Activated T-cell treated with anti-CD3 and anti-CD28 coated beads, Interleukin-2, amount 50 U/mL, for 48 hours (primary cell): ENCODE results near the gene AGBL3.
"Not testable (repeated sequence)": the region's sequence is repeated elsewhere in the genome, so short reads cannot be mapped to it uniquely, and the experiment has no call there.

Experiments
- DNase-seq, 2 experiments: peaks; one replicate each; pipeline ENCODE4 v3.0.0-alpha.2; 2020

The AGBL3 gene

DNA sequence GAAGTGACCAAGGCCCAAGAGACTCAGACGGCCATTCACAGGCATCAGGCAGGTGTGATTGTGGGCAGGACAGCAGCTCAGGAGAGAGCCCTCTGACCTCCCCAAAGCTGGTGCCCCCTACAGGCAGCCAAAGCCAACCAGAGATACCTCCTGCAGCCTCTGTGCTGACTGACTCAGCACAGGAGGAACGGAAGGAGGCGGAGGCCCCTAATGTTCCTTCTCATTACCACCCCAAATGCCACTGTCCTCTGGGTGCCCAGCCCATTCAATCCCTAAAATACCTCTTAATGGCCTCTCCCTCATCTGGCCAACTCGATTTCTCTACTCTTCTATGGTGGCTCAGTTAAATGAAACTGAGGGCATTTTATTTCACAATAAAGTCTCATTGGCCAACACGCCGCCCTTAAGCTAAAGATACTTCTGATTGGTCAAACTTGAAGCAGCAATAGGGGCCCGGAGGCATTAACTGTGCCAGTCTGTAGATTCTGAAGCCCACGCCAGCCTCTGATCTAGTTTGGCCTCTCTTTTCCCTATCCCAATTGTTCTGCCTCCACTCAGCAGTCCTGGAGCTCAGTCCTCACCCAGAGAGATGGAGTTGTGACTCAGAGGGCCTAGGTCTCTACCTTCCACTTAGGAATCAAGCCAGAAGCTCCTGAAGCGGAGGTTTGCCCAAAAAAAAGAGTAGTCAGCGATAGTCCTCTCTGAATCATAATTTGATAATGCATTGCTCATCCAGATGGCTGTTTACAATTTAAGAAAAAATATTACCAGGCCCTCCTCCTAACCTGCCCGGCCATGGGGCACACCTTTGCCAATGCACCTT is 183.0 kb downstream of the AGBL3 start:
- DNase-seq: peak; percentile 69 to 79

DNA sequence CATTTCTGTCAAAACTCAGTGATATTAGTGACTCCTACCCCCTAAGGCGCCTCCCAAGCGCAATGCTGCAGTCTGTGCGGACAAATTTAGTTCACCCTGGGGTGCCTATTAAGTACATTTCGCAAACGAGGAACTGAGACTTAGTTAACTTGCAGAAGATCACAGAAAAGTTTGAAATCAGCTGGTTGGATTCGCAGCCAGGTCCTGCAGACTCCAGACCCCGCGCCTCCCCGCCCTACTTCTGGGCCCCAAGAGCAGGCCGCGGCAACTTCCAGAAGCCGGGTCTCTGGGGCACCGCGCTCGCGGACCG is 183.6 kb downstream of the AGBL3 start:
- DNase-seq: no peak

- DNase-seq: peak; percentile 94 to 95
These were observed 184.1 kb downstream of the AGBL3 start, which contains the start of gene CYREN for GRCh38 chr7:135170274-135170997. TSS of gene CYREN (minus strand) at chr7:135170707. CDS start at chr7:135168922, 1,785 bp downstream.

- DNase-seq: not testable (repeated sequence)
These were observed 184.7 kb downstream of the AGBL3 start for GRCh38 chr7:135170998-135171481.

- DNase-seq: peak; percentile 46 to 54
These were observed 185.4 kb downstream of the AGBL3 start for GRCh38 chr7:135171581-135172291.

- peak in 1 of 2 experiments; percentile 9 for DNase-seq
These were observed 187.6 kb downstream of the AGBL3 start for GRCh38 chr7:135173916-135174315.

GRCh38 chr7:135174941-135175340 is 188.6 kb downstream of the AGBL3 start:
- peak; percentile 7 to 15 for DNase-seq

GRCh38 chr7:135175931-135176330 is 189.6 kb downstream of the AGBL3 start:
- DNase-seq: peak in 1 of 2 experiments; percentile 6

- peak in 1 of 2 experiments; percentile 5 for DNase-seq
These were observed 190.9 kb downstream of the AGBL3 start for GRCh38 chr7:135177028-135177696.

DNA sequence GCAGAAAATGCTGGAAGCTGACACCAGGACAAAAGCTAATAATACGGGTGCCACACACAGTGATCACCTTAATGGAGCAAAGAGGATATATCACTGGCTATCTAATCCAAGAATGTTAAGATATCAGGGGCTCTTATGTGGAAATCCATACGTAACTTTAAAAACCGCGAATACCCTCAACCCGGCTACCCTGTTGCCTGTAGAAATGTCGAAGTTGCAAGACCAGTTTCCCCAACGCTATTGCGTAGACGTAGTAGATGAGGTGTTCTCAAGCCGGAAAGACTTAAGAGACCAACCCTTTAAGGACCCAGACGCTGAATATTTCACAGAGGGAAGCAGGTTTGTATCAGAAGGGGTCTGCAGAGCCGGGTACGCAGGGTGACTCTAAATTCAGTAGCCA is 192.1 kb downstream of the AGBL3 start:
- no peak for DNase-seq

DNA sequence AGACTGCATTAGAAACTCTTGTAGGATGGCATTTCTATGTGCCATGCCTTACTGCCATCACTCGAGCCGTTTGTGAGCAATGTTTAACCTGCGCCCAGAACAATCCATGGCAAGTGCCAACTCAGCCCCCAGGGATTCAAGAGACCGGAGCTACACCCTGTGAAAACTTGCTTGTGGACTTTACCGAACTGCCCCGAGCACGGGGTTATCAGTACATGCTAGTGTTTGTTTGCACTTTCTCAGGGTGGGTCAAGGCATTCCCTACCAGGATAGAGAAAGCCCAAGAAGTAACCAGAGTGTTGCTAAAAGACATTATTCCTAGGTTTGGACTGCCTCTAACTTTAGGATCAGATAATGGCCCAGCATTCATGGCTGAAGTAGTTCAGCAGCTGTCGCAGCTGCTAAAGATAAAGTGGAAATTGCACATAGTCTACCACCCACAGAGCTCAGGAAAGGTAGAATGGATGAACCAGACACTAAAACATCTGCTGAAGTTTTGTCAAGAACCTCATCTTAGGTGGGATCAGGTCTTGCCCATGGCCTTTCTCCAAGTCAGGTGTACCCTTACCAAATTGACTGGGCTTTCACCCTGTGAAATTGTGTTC is 193.1 kb downstream of the AGBL3 start:
- DNase-seq: peak; percentile 7 to 10

DNA sequence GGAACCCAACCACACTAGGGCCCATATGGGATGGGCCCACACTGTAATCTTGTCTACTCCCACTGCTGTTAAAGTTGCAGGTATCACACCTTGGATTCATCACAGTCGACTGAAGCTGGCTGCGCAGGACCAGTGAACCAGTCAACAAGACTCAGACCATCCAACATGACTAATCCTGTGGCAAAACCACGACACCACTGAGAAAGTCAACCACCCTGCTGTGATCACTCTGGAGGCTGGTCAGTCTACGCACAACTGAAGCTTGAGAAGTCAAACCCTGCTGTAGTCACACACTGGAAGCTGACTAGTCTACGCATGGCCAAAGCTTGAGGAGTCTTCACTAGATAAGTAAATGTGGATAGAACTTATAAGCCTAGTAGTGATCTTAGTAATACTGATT is 193.8 kb downstream of the AGBL3 start:
- DNase-seq: peak; percentile 22 to 32

- no peak for DNase-seq
These were observed 195.1 kb downstream of the AGBL3 start for GRCh38 chr7:135181261-135181928.

- peak in 1 of 2 experiments; percentile 13 for DNase-seq
These were observed 195.8 kb downstream of the AGBL3 start for GRCh38 chr7:135181929-135182678.

- no peak for DNase-seq
These were observed 197.2 kb downstream of the AGBL3 start for GRCh38 chr7:135183478-135183877.

DNA sequence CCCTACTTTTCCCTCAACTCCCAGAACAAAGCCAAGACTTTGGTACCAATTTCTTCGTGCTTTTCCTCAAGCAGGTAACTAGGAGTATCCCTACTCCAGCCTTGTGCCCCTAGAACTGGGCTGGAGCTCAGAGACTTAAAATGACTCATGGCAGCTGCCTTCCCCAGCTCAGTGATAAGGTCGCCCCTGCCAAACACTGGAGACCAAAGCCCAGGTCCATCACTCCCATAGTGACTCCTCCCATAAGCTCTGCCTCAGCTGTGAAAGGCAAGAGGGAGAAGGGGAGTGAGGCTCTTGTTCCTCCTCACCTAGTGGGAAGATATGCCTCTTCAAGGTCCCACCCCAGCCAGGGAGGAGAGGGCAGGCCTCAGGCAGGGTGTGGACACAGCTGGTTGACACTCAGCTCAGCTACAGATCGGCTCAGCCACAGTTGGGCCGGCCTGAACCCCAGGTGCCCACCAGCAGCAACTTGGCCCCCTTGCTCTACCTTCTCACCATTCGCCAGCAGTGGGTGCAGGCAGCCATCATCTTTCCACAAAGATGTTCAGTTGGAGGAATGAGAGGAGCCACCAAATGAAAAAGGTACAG is 198.0 kb downstream of the AGBL3 start:
- DNase-seq: peak in 1 of 2 experiments; percentile 13
